ENCODE measurements around the gene PINLYP.

Gene PINLYP

DNA sequence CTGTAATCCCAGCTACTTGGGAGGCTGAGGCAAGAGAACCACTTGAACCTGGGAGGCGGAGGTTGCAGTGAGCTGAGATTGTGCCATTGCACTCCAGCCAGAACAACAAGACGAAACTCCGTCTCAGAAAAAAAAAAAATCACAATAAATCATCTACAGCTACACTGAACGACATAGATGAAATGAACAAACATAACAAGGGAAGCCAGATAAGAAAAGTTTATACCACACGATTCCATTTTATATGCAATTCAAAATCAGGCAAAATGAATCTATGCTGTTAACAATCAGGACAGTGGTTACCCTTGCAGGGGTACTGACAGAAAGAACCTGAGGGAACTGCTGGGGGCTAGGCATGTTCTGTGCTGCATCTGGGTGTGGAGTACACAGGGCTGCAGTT is 5.9 kb upstream of the PINLYP start:
- H3K4me3 ChIP-seq (ENCODE audit: low read length), result no peak overlapping the region
- no peak for DNase-seq (ENCODE audit: low read depth)
- TF ChIP-seq CTCF (IDR thresholded peaks at IDR 0.05; ENCODE audit: insufficient read depth, low read depth, low read length, missing control alignments), result no peak

GRCh38 chr19:43570174-43570791 is 5.3 kb upstream of the PINLYP start:
- TF ChIP-seq CTCF (IDR thresholded peaks at IDR 0.05; ENCODE audit: insufficient read depth, low read depth, low read length, missing control alignments), result no peak
- DNase-seq (ENCODE audit: low read depth), result peak; percentile 82

DNA sequence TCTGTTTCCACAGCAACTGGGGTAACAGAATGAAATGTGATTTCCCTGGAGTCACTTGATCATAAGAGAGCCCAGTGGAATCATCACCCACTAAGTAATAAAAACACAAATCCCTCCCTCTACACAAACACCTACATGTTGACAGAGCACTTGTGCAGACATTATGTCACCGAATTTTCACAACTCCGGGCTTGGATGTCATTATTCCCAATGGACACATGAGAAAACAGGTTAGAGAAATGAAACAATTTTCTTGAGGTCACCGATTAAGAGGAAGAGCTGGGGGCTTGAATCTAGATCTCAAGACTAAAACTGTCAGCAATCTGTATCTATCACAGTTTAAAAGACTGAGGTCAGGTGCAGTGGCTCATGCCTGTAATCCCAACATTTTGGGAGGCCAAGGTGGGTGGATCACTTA is 3.4 kb upstream of the PINLYP start:
- no peak for DNase-seq (ENCODE audit: low read depth)
- TF ChIP-seq CTCF (IDR thresholded peaks at IDR 0.05; ENCODE audit: insufficient read depth, low read depth, low read length, missing control alignments), result no peak
- no peak overlapping the region for H3K4me3 ChIP-seq (ENCODE audit: low read length)

More at GRCh38 chr19:43570174-43570791, 5.3 kb upstream of the PINLYP start:
- no peak overlapping the region for H3K4me3 ChIP-seq (ENCODE audit: low read length)

- H3K4me3 ChIP-seq (ENCODE audit: low read length), result peak overlapping the region; percentile 98
- no peak for TF ChIP-seq CTCF (IDR thresholded peaks at IDR 0.05; ENCODE audit: insufficient read depth, low read depth, low read length, missing control alignments)
- peak; percentile 32 for DNase-seq (ENCODE audit: low read depth)
Observed at GRCh38 chr19:43574424-43575155, 1.0 kb upstream of the PINLYP start.

DNA sequence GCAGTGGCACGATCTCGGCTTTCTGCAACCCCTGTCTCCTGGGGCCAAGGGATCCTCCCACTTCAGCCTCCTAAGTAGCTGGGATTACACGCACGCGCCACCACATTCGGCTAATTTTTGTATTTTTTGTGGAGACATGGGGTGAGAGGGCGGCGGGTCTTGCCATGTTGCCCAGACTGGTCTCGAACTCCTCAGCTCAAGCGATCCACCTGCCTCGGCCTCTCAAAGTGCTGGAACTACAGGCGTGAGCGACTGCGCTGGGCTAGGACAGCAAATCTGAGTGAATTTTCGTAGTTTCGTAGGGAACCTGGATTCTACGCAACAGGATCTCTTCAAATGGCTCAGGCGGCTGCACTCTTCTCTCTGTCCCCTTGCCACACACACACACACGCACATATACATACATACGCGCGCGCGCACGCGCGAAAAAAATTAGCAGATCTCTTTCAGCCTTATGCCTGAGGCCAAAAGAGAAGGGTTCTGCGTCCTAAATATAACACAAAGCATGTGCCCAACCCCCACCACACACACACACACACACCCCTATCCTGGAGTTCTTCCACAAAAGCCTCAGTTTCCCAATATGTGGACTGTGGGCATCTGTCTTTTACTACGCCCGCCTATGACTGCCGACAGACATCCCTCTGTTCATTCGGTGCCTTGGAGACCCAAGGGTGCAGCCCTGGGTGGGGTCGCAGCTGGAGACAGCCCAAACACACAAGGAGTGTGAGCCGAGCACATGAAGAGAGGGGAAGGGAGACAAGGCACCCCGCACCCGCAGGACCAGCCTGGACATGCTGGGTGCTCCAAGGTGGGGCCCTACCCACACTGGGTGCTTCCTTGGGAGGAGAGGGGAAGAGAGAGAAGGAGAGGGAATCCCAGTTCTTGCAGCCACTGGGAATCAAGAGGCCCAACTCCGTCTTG is 616 bp downstream of the PINLYP start:
- peak overlapping the region; percentile 49 for H3K4me3 ChIP-seq (ENCODE audit: low read length)
- no peak for TF ChIP-seq CTCF (IDR thresholded peaks at IDR 0.05; ENCODE audit: insufficient read depth, low read depth, low read length, missing control alignments)
- peak; percentile 42 for DNase-seq (ENCODE audit: low read depth)

DNA sequence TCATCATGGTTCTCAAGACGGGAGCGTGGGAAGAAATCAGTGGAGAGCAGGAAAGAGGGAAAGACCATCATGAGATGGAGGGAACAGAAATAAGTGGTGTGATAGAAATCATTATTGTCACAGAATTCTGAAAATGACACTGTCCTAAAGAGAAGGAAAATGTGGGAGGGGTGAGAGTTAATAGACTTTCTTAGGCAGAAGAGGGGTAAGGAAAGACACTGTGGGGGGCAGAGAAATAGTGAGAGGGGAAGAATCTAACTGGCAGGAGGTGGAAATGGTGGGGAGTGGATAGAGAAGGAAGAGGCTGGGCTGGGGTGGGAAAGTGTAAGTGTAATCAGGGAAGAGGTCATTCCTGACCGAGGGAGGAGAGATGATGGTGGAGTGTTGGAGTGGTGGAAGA is 3.2 kb downstream of the PINLYP start:
- no peak for DNase-seq (ENCODE audit: low read depth)
- no peak overlapping the region for H3K4me3 ChIP-seq (ENCODE audit: low read length)
- no peak for TF ChIP-seq CTCF (IDR thresholded peaks at IDR 0.05; ENCODE audit: insufficient read depth, low read depth, low read length, missing control alignments)

All from epithelial cell of esophagus (primary cell).